Amygdala (tissue), 56 donors: ENCODE results near the gene ELK3.
A peak's percentile ranks its signal among the peaks of the same experiment; 100 is the strongest.
"Not testable (repeated sequence)": the region's sequence is repeated elsewhere in the genome, so short reads cannot be mapped to it uniquely, and the experiment has no call there.

Experiments
- DNase-seq, 56 donors: peaks; one replicate each; lab custom pipeline; 2025; lab: John Stamatoyannopoulos, UW

ELK3 gene

DNA sequence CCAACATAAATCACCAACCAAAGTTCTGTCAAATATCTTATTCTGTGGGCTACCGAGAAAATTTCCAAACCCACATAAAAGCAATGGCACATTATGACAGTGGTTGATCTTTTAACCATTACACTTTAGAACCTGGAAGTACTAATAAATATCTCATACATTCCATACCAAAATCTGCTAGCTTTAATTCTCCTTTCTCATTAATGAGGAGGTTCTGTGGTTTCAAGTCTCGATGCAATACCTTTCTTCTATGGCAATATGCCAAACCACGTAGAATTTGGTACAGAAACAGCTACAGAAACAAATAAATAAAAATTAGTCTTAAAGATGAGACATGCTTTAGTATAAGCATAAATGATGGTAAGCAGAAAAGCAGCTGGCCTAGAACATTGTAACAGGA lies 100.7 kb downstream of the ELK3 start:
- no peak for DNase-seq

DNA sequence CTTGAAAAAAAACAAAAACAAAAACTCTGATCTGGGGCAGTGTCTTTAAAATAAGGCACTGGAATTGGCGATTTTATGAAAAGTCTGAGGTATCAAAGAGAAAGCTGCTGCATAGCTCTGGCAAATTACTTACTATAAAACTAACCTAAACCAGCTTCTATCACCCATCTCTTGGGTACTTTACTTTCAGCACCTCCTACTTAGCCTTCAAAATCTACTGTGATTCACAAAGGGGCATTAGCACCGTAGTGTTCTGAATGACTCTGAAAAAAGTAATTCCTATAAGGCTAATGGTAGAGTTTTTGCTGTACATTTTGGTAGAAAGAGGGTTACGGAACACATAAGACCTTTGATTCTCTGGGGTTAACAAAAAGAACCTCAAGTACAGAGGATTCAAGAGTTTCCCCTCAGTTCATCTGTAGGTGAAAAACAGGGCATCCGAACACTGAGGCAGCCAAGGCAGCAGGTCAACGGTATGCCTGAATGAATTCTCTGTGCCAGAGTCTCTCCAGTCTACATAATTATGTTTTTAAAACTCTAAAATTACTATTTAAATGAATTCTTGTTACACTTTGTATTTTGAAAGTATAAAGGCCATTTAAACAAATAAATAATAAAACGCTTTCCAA lies 101.5 kb downstream of the ELK3 start:
- DNase-seq = no peak

DNA sequence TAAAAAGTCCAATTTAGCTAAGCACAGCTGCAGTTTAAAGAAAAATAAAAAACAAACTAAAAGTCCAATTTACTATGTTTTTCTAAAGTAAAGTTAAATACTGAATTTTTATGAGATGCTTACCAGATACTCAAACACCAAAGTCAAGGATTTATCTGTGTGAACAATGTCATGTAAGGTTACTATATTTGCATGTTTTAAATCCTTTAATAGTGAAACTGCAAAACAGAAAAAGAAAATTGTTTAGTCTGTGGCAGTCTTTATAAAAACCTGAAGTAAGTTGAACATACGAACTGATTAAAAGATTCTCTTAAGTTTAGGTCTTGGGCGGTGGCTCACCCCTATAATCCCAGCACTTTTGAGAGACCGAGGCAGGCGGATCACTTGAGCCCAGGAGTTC lies 103.3 kb downstream of the ELK3 start:
- no peak for DNase-seq

DNA sequence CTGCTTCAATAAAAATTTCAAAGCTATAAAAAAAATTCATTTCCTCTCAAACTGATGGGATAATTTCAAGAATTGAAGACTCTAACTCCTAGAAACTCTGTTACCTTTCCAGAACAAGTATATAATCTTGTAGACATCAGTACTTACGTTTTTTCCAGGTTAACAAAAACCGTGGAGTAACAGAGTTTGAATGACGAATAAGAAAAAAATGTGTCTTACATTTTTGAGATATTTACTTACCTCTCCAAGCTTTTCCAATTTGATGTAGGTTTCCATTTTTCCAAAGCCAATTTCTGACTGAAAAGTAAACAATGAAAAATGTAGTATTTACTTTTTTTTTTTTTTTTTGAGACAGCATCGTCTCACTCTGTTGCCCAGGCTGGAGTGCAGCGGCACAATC lies 105.9 kb downstream of the ELK3 start:
- DNase-seq = no peak

DNA sequence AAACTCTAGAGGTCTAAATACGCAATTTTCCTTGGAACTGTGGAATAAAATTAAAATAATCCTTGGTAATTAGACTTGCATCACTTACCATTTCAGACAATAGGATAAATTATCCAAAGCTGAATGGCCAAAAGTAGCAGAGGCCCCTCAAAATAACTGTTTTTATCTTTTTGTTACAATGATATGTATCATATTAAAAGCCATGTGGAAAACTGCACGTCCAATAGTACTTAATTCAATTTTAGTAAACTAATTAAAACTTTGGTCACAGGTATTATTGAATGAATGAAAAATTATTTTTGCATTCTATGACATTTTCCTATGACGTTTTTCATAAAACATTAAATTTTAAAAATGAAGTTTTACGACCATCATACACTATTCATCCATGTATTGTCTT lies 107.6 kb downstream of the ELK3 start:
- no peak for DNase-seq

DNA sequence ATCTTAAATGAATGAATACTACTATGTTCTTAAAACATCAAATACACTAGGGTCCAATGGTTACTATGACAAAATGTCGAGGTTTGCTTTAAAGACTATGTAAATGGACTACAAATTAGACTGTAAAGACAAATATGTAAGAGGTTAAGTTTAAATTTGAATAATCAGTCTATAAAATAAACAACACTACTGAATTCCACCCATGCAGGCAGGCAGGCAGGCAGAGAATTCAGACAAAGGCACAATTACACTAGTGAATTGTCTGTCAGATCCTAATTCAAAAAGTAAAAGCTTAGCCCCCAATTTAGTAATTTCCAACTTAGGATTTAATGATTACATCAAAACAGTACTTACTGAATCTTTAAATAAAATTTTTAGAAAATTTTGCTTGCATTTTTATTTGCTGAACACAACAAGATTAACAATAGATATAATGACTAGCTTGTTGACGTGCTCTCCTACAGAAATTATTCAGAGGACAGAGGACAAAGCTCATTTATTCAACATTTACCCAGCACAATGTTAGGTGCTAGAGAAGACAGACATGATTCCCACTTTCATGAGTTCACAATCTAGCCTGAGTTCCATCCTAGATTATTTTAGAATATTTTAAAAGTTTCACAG lies 108.6 kb downstream of the ELK3 start:
- peak in 4 of 56 donors; percentile 6 to 60 (median 8) for DNase-seq

DNA sequence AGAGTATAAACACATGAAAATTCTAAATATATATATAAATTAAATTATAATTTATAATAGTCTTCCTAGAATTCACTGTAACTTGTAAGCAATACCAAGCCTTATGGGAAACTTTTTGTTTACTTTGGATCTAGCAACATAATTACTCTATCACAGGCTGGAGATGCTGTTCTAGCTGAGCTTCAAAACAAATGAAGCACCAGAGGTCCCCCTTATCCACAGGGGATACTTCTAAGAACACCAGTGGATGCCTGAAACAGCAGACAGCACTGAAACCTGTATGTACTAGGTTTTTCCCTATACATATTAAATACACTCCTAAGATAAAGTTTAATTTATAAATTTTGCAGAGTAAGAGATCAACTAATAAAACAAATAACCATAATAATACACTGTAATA lies 109.5 kb downstream of the ELK3 start:
- no peak for DNase-seq

DNA sequence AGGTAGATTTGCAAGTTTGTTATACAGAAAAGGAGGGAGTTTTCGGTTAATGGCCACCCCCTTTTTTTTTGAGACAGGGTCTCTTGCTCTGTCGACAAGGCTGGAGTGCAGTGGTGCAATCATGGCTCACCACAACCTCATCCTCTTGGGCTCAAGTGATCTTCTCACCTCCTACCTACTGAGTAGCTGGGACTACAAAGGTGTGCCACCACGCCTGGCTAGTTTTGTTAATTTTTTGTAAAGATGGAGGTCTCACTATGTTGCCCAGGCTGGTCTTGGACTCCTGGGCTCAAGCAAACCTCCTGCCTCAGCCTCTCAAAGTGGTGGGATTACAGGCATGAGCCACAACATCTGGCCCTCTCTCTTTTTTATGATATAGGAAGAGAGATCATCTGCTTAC lies 111.5 kb downstream of the ELK3 start:
- no peak for DNase-seq

DNA sequence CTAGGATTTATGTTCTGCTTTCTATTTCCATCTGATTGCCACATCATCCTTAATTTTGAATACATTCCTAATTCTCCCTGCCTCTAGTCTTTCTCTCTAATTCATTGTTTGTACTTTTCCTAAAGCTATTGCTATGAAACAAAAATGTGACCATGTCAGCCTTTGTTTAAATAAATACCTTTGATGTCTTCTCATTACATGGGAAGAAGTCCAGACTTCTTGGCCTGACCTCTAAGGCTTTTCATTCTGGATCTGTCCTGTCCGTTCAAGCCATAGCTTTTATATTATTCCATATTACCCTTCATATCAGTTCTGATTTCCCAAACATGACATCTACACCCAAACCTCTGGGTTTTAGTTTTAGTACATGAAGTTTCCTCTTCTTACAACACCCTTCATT lies 114.7 kb downstream of the ELK3 start:
- no peak for DNase-seq

DNA sequence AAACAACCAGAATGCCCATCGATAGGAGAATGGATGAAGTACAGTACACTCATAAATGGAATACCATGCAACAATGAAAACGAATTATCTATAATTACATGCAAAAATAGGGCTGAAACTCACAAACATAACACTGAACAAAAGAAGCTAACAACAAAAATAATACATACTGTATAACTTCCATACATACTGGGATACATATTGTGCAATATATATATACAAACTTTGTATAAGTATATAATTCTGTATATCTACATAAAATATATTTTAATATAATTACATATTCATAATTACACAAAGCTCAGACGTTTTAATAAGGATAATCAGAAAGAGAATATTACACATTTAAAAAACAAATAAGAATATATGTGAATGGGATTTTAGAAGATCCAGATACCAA lies 115.9 kb downstream of the ELK3 start:
- no peak for DNase-seq

DNA sequence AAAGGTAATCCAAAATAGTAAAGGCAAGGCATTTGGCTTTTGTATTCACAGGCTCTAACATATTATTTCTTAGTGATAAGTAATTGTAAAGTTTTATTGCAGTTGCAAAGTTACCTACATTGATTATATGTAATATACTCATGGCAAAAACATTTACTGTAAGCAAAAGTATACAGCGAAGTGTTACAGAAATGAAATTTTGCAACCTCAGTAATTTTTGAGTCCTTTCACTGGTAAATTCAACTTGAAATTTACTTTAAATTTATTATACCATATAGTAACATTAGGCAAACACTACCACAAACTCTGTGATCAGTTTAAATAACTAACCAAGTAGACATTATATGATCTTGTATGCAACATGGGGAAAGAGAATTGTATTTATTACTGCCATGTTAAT lies 117.0 kb downstream of the ELK3 start:
- no peak for DNase-seq

DNA sequence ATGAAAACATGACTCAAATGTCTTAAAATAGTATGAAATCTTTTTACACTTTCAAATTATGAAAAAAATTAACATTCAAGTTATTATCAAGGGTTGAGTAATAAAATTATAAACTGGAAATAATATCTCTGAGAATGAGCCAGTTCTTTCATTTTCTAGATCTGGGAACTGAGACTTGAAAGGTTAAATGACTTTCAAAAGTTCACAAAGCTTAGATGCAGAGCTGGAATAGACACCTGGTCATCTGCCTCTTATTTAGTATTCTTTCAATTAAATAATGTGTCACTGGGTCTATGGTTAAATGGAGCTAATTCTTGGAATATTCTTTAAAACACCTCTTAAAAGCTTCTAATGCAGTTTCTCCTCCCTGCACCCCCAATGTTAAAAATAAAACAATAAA lies 119.4 kb downstream of the ELK3 start:
- no peak for DNase-seq

DNA sequence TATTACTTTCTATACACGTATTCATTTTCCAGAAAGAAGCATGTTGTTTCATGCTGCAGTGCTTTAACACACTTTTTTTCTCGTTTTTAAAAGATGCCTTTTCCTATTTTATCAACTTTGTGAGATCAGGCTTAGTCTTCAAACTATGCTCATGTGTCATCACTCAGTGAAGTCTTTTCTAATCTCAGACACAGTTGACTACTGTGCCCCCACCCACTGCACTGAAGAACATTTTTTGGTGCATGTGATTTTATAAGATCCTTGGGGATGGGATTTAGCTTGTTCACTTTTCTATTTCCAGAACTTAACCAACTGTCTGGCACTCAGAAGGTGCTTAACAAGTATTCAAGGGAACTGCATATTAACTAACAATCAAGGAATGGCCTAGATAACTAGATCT lies 120.5 kb downstream of the ELK3 start:
- no peak for DNase-seq

DNA sequence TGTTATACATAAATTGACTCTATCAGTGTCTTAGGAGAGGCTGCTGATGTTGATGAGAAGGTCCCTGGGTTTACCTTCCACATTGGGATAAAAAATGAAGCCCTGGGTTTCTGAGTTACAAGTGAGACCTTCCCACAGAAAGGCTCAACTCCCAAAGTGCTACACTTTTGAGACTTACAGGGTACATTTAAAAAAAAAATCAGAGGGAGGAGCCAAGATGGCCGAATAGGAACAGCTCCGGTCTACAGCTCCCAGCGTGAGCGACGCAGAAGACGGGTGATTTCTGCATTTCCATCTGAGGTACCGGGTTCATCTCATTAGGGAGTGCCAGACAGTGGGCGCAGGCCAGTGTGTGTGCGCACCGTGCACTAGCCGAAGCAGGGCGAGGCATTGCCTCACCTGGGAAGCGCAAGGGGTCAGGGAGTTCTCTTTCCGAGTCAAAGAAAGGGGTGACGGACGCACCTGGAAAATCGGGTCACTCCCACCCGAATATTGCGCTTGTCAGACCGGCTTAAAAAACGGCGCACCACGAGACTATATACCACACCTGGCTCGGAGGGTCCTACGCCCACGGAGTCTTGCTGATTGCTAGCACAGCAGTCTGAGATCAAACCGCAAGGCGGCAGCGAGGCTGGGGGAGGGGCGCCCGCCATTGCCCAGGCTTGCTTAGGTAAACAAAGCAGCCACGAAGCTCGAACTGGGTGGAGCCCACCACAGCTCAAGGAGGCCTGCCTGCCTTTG lies 121.7 kb downstream of the ELK3 start:
- DNase-seq = not testable (repeated sequence)

DNA sequence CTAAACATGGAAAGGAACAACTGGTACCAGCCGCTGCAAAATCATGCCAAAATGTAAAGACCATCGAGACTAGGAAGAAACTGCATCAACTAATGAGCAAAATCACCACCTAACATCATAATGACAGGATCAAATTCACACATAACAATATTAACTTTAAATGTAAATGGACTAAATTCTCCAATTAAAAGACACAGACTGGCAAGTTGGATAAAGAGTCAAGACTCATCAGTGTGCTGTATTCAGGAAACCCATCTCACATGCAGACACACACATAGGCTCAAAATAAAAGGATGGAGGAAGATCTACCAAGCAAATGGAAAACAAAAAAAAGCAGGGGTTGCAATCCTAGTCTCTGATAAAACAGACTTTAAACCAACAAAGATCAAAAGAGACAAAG lies 123.6 kb downstream of the ELK3 start:
- not testable (repeated sequence) for DNase-seq
